Measurements from ENCODE around the gene EXOSC7. TPM values are rescaled to one million over a fixed set of nuclear protein-coding genes. Genes with fewer than 3 reads are reported as not detected.

Gene EXOSC7
- total and polyA plus RNA-seq, 9 of the 15 experiments (the other 6 are each of a cell fraction or from before 2014, with no cell fraction given) = 88.5 to 237 (median 112) TPM

DNA sequence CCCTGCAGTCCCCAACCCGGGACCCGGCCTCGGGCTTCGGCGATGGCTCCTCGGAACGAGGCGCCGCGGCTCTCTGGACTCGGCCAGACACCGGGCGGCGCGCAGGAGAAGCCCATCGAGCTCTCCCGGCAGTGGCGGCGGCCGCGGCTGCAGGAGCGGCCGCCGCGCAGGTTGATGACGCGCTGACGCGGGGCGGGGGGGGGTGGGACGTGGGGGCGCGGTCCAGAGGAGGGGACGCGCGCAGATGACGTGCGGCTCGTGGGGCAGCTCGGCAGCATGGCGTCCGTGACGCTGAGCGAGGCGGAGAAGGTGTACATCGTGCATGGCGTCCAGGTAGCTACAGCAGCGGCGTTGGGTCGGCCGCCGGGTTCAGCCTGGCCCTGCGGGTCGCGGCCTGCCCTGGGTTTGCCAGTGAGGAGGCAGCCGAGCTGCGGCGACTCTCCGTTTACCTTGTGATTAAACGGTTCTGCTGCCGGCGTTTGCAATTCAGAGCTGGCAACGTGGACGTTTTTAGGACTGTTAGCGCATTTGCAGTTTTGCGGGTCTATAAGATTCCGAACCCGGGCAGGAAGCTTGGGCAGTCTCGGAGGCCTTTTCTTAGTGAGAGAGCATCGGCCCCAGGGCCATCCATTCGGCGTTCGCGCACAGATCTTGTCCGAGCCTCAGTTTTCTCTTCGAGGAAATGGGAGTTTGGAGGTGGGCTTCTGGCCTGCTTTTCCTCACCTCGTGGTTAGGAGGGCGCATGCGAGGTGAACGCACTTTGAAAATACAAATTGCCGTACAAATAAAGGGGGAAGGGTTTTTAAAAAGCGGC lies at the start of gene EXOSC7, which contains the start of gene ZDHHC3 (continued):
- no peak for TF ChIP-seq ZBTB5 (IDR thresholded peaks at IDR 0.05)
- TF ChIP-seq ZNF184 (CRISPR knock-in tag; IDR thresholded peaks at IDR 0.05) = no peak
- TF ChIP-seq PTBP1 (IDR thresholded peaks at IDR 0.05; ENCODE audit: low read depth, low read length) = no peak
- TF ChIP-seq, protein P1, sequence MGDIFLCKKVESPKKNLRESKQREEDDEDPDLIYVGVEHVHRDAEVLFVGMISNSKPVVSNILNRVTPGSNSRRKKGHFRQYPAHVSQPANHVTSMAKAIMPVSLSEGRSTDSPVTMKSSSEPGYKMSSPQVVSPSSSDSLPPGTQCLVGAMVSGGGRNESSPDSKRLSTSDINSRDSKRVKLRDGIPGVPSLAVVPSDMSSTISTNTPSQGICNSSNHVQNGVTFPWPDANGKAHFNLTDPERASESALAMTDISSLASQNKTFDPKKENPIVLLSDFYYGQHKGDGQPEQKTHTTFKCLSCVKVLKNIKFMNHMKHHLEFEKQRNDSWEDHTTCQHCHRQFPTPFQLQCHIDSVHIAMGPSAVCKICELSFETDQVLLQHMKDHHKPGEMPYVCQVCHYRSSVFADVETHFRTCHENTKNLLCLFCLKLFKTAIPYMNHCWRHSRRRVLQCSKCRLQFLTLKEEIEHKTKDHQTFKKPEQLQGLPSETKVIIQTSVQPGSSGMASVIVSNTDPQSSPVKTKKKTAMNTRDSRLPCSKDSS (IDR thresholded peaks at IDR 0.05; ENCODE audit: low read depth, partially characterized antibody) = no peak
- TF ChIP-seq ZEB2 (IDR thresholded peaks at IDR 0.05) = no peak
- TF ChIP-seq ZBTB34 (CRISPR knock-in tag; IDR thresholded peaks at IDR 0.05) = no peak
- no peak for TF ChIP-seq TEAD4 (IDR thresholded peaks at IDR 0.05; ENCODE audit: low read length)
- no peak for TF ChIP-seq TEAD4 (CRISPR knock-in tag; IDR thresholded peaks at IDR 0.05; ENCODE audit: borderline replicate concordance)
- TF ChIP-seq NRF1 (conservative IDR thresholded peaks at IDR 0.05 in 1 of 2, IDR thresholded peaks at IDR 0.05 in 1 of 2) = peak; percentile 20 to 53; a peak in 3 of 4 replicates
- TF ChIP-seq, protein P2, sequence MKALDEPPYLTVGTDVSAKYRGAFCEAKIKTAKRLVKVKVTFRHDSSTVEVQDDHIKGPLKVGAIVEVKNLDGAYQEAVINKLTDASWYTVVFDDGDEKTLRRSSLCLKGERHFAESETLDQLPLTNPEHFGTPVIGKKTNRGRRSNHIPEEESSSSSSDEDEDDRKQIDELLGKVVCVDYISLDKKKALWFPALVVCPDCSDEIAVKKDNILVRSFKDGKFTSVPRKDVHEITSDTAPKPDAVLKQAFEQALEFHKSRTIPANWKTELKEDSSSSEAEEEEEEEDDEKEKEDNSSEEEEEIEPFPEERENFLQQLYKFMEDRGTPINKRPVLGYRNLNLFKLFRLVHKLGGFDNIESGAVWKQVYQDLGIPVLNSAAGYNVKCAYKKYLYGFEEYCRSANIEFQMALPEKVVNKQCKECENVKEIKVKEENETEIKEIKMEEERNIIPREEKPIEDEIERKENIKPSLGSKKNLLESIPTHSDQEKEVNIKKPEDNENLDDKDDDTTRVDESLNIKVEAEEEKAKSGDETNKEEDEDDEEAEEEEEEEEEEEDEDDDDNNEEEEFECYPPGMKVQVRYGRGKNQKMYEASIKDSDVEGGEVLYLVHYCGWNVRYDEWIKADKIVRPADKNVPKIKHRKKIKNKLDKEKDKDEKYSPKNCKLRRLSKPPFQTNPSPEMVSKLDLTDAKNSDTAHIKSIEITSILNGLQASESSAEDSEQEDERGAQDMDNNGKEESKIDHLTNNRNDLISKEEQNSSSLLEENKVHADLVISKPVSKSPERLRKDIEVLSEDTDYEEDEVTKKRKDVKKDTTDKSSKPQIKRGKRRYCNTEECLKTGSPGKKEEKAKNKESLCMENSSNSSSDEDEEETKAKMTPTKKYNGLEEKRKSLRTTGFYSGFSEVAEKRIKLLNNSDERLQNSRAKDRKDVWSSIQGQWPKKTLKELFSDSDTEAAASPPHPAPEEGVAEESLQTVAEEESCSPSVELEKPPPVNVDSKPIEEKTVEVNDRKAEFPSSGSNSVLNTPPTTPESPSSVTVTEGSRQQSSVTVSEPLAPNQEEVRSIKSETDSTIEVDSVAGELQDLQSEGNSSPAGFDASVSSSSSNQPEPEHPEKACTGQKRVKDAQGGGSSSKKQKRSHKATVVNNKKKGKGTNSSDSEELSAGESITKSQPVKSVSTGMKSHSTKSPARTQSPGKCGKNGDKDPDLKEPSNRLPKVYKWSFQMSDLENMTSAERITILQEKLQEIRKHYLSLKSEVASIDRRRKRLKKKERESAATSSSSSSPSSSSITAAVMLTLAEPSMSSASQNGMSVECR (CRISPR knock-in tag; IDR thresholded peaks at IDR 0.05) = peak; percentile 87
- no peak for TF ChIP-seq ETV5 (CRISPR knock-in tag; IDR thresholded peaks at IDR 0.05; ENCODE audit: low read depth)
- no peak for TF ChIP-seq ZNF224 (CRISPR knock-in tag; IDR thresholded peaks at IDR 0.05)
- no peak for TF ChIP-seq PCBP2 (IDR thresholded peaks at IDR 0.05; ENCODE audit: low read depth, low read length, poor library complexity, severe bottlenecking)
- no peak for TF ChIP-seq ZNF280B (CRISPR knock-in tag; IDR thresholded peaks at IDR 0.05)
- TF ChIP-seq ZNF3 (CRISPR knock-in tag; IDR thresholded peaks at IDR 0.05) = no peak
- TF ChIP-seq PHF8 (IDR thresholded peaks at IDR 0.05; ENCODE audit: borderline replicate concordance, low read length) = peak; percentile 97

Data from K562 (cell line).